ENCODE results near the gene KRTAP10-10.
"Not testable (repeated sequence)": the region's sequence is repeated elsewhere in the genome, so short reads cannot be mapped to it uniquely, and the experiment has no call there.

KRTAP10-10 gene

DNA sequence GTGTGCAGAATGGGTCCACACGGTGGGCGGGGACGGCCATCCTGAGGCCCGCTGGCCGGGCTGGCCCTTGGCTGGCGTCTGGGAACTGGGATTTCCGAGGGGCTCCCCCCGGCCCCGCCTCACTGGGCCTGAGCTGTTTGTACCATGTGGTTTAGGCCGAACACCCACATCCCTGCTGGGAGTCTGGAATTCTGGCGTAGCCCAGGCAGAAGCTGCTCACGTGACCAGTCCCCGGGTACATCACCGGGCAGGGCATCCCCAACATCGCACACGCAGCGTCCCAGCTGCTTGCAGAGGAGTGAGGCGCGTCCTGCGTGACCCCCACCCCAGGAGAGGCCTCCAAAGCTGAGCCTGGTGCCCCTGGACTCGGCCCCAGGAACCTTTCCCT, 34.7 kb upstream of the KRTAP10-10 start:
- no peak for DNase-seq (ENCODE audit: low read depth, low spot score)

DNA sequence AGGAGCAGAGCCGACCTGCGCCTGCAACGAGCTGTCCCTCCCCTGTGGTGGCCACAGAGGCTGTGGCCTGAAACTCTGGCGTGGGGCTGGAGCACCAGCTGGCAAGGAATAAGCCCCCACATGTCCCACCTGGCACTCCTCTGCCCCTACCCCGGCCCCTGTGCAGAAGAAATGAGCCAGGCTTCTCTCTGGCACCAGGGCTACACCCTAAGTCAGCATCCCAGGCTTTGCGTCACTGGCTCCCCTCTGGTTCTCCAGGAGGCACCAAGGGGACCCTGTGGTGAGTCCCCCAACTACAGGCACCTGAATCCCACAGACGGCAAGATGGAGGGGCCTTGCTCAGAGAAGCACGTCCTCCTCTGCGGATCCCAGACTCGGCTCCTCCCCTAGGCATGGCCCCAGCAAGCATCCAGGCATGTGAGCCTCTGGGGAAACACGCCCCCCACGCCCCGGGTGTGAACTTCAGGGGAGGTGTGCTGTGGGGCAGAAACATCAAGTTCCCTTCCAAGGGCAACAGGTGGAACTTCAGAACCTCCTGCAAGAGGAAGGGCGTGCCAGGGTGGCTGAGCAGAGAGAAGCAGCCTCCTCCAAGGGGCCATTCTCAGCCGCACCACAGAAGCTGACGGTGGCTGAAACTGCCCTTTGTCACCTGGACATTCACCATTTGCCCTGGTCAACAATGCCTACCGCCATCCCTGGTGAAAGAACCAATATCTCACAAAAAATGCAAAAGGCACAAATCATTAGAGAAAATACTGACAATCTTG, 33.9 kb upstream of the KRTAP10-10 start:
- DNase-seq (ENCODE audit: low read depth, low spot score), result no peak

DNA sequence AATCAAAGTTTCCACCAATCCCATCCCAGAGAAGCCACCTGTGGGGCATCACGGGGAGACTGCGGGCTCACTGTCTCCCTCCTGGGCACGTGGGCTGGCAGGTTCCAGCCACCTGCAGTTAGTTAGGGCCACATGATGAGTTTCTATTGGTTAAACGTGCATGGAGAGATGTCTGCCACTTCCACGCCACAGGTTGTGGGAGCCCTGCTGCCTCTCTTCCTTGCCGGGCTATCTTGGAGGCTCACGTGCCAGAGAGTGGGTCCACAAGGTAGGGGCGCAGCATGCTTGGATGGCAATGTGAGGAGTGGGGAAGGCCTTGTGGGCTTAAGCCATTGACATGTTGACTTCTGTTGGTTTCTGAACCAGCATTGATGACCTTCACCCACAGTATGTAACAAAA, 33.2 kb upstream of the KRTAP10-10 start:
- no peak for DNase-seq (ENCODE audit: low read depth, low spot score)

DNA sequence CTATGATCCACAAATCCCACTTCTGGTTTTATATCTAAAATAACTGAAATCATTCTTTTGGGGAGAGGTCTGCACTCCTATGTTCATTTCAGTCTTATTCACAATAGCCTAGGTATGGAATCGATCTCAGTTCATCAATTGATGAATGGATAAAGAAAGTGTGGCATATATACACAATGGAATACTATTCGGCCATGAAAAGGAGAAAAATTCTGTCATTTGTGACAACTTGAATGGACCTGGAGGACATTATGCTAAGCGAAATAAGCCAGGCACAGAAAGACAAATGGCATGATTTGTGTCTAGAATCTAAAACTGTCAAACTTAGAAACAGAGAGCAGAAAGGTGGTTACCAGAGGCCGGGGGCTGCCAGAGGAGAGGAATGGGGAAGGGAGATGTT, 30.7 kb upstream of the KRTAP10-10 start:
- no peak for DNase-seq (ENCODE audit: low read depth, low spot score)

DNA sequence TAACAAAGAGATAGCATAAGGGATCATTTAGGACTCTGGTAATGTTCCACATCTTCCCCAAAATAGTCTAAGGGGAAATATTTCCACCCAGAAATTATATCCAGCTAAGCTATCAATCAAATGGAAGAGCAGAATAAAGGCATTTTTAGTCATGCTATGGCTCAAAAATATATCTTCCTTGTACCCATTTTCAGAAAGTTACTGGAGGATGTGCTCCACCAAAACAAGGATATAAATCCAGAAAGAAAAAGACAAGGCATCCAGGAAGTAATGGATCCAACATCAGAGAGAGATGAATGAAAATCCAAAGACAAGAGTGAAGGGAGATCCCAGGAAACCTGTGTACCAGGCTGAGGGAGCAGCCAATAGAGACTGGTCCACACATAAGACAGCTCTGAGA, 28.0 kb upstream of the KRTAP10-10 start:
- DNase-seq (ENCODE audit: low read depth, low spot score), result no peak

DNA sequence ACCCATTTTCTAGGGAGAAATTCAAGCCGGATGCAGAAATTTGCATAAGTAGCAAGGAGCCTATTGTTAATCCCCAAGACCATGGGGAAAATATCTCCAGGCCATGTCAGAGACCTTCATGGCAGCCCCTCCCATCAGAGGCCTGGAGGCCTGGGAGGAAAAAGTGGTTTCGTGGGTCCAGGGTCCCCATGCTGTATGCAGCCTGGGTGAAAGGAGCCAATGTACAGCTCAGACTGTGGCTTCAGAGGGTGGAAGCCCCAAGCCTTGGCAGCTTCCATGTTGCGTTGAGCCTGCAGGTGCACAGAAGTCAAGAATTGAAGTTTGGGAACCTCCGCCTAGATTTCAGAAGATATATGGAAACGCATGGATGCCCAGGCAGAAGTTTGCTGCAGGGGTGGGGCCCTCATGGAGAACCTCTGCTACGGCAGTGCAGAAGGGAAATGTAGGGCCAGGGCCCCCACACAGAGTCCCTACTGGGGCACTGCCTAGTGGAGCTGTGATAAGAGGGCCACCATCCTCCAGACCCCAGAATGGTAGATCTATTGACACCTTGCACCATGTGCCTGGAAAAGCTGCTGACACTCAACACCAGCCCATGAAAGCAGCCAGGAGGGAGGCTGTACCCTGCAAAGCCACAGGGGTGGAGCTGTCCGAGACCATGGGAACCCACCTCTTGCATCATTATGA, 26.9 kb upstream of the KRTAP10-10 start:
- not testable (repeated sequence) for DNase-seq (ENCODE audit: low read depth, low spot score)

DNA sequence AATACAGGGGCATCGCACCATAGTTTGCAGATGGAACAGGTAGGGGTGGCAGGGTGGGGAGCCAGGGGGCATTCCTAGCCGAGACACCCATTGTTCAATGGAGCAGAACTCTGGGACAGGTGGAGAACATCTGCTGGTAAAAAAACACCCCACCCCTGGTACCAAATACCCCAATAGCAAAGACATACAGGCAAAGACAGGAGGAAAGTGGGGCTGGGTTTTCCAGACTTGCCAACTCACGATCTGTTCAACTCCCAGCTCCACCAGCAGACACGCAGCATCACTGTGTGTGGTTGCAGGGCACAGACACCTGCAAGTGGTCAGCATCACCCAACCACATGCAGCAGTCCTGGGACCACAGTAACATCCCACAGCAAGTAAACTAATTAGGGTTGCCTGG, 25.6 kb upstream of the KRTAP10-10 start:
- no peak for DNase-seq (ENCODE audit: low read depth, low spot score)

DNA sequence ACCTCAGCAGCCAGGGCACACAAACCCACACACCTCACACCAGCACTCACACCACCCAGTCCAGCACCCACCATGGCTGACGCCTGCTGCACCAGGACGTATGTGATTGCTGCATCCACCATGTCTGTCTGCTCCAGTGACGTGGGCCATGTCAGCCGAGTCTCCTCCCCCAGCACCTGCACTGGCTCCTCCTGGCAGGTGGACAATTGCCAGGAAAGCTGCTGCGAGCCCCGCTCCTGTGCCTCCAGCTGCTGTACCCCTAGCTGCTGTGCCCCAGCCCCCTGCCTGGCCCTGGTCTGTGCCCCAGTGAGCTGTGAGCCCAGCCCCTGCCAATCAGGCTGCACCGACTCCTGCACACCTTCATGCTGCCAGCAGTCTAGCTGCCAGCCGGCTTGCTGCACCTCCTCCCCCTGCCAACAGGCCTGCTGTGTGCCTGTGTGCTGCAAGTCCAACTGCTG, 25.1 kb upstream of the KRTAP10-10 start, which contains the start of gene KRTAP10-8:
TSS of gene KRTAP10-8 (plus strand) at position 51 of the 458 bp plus-strand sequence. CDS start at position 73, 22 bp downstream.
- no peak for DNase-seq (ENCODE audit: low read depth, low spot score)

DNA sequence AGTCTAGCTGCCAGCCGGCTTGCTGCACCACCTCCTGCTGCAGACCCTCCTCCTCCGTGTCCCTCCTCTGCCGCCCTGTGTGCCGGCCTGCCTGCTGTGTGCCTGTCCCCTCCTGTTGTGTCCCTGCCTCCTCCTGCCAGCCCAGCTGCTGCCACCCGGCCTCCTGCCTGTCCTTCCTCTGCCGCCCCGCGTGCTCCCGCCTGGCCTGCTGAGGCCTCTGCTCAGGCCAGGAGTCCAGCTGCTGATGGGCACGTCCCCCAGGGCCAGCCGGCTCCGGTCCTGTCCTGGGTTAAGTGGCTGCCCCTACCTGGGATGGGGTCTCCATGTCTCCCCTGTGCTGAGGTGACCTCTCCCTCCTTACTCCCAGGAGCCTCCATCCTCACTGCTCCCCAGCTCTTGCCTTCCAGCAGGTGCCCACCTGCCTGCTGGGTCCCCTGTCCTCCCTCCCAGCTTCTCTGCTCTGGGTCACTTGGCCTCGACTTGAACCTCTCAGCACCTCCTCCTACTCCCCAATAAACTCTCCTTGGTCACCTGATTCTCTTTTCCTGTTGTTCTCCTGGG, 24.4 kb upstream of the KRTAP10-10 start:
- no peak for DNase-seq (ENCODE audit: low read depth, low spot score)

DNA sequence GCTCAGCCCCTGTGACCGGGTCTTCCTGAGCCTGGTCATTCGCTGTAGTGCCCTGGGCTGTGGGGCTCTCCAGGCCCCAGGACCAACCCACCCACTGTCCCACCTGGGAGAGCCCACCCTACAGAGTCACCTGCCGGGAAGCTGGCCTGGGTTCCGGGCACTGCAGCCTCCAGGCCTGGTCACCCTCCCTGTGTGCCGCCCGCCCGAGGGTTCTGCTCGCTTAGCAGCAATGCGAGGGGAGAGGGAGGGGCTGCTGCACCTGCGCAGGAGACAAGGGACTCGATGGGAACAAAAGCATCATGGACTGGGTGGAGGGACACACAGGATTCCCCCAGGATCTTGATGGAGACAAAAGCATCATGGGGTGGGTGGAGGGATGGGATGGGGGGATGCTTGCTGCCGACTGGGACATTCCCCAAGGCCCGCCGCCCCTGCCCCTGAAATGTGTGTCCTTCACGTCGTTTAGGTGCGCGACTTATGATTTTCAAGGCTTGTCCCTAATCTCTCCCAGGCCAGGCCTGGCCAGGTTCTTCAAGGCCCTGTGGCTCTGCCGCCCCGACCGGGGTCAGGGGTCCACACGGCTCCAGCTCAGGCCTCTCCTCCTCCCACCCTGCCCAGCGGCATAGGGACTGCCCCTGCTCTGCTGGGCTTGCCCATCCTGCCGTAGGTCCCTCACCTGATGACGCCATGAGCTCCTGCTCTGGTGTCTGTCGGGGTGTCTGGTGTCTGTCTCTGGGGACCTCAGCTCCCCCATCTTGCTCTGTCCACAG, 23.6 kb upstream of the KRTAP10-10 start:
- DNase-seq (ENCODE audit: low read depth, low spot score), result no peak

DNA sequence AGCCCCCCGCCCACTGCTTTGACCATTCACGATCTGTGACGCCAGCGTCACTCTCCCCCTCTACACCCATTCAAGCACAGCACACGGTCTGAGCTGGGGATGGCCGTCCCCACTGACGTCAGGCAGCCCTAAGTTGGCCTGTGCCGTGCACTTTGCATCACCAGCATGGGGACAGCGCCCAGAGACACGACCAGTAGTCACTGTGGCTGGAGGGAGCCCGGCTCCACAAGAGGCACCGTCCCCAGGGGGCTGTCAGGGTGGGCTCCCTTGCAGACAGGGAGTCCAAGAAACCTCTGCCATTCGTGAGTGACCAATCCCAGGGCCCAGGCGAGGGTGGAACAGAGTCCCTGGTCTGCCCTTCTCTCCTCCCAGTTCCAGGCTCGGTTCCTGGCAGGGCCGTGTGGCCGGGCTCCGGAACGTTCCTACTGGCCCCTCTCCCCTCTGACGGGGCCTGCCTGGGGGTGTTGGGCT, 23.0 kb upstream of the KRTAP10-10 start:
- no peak for DNase-seq (ENCODE audit: low read depth, low spot score)

DNA sequence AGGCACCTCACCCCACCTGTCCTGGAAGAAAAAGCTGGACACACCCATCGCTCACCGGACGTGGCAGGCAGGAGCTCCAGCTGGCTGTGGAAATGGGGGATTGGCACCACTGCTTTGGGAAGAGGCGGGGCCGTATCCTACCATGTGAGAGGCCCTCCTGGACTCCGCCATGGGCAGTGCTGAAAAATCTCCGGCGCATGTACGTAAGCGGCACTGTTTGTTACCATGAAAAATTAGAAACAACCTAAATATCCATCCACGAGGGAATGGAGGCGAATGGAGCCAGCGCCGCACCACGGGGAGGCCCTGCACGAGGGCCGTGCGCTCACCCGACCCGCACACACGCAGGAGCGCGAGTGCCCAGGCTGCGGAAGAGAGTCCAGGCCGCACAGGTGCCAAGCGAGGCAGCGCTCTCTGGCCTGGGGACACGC, 22.2 kb upstream of the KRTAP10-10 start:
- no peak for DNase-seq (ENCODE audit: low read depth, low spot score)

DNA sequence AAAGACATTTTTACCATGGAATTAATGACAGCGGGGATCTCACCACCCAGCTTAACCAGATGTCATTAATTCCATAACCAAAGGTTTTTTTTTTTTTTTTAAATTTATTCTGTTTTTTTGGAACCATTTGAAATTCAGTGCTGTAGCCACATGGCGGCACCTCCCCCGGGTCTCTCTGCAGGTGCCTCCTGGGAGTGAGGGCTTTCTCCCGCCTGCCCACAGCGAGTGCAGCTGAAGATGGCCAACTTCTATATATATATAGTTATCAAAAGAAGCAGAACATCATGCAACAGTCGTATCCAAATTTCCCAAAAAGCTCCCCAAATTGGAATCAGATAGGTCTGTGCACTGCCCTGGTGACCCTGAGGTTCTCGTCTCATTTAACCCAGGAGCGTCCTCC, 21.7 kb upstream of the KRTAP10-10 start:
- no peak for DNase-seq (ENCODE audit: low read depth, low spot score)

DNA sequence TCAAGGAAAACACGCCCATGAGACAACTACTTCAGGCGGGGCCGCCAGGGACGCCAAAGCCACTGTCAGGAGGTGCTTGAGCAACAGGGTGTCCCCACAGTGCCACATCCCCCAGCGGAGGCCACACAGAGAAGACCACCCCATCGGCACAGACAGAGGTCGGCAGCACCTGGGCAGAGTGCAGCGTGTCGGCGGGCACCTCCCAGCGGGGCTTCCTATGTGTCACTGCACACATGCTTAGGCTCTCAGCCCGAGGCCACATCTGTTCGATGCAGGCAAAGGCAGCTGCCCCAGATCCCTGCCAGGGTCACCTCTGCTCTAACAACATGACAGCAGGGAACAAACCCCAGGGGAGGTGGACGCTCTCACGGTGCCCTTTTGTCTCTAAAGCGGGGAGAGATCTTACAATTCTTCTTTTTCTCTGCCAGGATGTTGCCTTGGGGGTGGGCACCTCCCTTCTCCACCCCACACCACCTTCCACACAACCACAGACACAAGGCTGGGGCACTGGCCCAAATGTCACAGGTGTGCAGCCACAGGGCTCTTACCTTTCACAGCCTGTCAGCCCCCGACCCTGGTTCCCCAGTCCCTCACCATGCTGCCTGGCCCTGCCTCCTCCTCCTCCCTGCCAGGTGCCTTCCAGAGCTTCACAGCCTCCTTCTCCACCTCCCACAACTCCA, 21.1 kb upstream of the KRTAP10-10 start:
- no peak for DNase-seq (ENCODE audit: low read depth, low spot score)

DNA sequence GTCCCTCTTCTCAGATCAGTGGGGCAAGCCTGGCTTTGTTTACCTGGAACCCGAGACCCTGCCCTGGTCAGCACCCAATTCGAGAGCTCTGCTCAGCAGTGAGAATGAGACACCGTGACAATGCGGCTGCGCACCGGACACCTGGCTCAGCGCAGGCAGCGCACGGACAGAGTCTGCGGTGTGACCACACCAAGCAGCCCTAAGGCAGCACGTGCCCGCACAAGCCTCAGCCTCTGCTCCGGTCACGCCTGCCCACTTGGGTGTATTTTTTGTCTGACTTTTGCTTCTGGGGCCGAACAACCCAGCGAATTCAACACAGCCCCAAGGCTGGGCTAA, 20.6 kb upstream of the KRTAP10-10 start:
- no peak for DNase-seq (ENCODE audit: low read depth, low spot score)

DNA sequence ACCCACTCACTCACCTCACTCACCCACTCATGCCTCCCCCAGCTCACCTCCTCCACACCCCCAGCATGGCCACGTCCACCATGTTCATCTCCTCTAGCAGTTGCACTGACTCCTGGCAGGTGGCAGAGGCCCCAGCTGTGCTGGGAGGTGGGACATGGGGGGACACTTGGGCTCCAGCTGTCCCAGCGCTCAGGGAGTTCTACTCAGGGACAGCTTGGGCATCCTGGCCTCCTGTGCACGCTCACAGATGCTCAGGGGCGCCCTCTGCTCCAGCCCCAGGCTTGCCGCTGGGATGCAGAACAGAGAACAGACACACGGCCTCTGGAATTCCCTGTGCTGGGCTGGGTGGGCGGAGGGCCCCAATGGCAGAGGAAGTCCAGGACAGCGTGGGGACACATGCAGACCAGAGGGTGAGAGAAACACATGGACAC, 20.1 kb upstream of the KRTAP10-10 start:
- DNase-seq (ENCODE audit: low read depth, low spot score), result no peak

DNA sequence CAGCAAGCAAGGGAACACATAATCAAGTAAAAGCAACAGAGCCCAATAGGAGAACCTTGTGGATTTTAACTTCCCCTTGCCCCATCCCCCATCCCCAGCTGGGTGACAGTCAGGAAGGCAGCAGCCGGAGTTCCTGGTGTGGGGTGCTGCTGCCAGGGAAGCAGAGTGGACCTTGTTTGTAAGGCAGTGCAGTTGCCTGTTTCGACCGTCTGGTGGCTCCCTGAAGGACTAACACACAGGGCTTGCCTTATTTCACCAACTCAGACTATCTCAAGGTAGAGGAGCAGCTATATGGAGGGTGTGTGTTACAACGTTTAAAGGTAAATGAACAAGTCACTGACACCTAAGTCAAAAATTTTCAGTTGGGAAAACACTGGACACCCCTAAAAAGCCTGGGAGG, 18.7 kb upstream of the KRTAP10-10 start:
- no peak for DNase-seq (ENCODE audit: low read depth, low spot score)

DNA sequence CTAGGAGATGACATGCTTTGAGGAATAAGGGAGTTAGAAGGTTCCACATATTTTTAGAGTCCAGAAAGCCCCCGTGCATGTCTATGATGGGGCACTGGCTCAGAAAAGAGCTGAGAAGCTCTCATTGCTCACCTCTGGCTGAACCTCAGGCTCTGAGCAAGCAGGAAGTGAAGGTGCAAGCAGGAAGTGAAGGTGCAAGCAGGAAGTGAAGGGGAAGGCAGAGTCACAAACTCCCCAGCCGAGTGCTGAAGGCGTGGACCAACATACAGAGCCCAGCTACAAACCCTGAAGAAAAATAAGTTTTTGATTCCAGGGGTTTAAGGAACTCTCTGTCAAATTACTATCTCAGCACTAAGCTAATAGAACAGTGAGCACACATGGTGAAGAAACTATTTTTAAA, 18.2 kb upstream of the KRTAP10-10 start:
- no peak for DNase-seq (ENCODE audit: low read depth, low spot score)

DNA sequence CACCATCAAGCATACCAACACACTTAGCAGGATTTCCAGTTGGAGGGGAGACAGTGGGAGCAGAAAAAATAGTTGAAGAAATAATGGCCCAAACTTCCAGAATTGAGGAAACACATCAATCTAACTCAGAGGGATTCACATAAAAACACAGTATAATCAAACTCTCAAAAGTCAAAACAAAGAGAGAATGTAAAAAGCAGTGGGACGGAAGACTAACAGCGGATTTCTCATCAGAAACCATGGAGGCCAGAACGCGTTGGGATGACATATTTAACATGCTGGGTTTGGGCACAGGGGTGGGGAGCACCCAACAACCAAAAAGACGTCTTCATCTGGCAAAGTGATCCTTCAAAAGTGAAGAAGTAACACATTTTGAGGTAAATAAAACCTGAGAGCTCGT, 17.3 kb upstream of the KRTAP10-10 start:
- DNase-seq (ENCODE audit: low read depth, low spot score), result no peak

DNA sequence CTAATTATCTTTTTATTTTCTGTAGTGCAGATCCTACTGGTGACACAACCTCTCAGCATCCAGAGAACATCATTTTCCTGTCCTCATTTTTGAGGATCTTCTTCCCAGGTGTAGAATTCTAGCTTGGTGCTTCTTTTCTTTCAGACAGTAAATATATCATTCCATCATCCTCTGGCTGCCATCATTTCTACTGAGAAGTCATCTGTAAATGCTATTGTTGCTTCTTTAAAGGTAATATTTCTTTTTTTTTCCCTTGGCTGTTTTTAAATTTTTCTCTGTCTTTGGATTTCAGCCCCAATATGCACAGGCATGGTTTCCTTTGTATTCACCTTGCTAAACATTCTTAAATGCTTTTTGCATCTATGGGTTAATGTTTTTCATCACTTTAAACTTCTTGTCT, 13.6 kb upstream of the KRTAP10-10 start:
- DNase-seq (ENCODE audit: low read depth, low spot score), result no peak

DNA sequence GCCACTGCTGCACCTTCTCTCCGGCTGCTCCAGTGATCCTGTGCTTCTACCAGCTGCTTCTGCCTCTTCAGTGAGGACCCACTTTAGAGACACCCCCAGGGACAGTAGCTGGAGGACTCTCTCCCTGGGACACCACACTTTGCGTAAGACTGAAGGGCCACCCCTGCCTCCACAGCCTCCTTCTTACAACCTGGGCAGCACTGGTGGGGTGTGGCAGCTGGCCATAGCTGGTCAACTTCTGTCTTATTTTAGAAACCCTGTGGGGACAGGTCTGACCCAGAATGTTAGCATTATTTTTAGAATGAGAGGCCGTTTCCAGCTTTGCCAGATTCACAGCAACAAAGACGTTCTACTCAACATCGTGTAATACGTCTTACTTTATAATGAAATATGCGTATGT, 11.4 kb upstream of the KRTAP10-10 start:
- no peak for DNase-seq (ENCODE audit: low read depth, low spot score)
